ENCODE data around the gene MT1E.
A peak's percentile ranks its signal among the peaks of the same experiment; 100 is the strongest.

The MT1E gene

DNA sequence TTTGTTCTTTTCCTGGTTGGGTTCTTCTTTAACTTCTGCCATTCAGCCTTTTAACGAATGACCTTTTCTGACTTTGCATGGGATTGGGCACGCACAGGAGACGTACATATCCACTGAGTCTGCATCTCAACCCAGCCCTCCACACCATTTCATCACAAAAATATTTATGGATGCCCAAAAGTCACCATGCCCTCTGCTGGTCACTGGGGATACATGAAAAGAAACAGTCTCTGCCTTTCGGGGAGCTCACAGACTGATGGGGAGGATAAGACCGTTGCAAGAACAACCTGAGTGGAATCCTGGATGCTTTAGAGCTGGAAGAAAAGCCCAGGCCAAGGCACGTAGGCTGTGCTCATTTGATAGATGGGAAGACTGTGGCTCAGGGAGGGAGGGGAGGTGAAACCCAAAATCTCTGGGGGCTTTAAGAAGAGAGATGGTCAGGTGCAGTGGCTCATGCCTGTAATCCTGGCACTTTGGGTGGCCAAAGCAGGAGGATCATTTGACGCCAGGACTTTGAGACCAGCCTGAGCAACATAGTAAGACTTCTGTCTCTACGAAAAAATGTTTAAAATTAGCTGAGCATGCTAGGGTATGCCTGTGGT, 25.1 kb upstream of the MT1E start:
- TF ChIP-seq, protein P1, sequence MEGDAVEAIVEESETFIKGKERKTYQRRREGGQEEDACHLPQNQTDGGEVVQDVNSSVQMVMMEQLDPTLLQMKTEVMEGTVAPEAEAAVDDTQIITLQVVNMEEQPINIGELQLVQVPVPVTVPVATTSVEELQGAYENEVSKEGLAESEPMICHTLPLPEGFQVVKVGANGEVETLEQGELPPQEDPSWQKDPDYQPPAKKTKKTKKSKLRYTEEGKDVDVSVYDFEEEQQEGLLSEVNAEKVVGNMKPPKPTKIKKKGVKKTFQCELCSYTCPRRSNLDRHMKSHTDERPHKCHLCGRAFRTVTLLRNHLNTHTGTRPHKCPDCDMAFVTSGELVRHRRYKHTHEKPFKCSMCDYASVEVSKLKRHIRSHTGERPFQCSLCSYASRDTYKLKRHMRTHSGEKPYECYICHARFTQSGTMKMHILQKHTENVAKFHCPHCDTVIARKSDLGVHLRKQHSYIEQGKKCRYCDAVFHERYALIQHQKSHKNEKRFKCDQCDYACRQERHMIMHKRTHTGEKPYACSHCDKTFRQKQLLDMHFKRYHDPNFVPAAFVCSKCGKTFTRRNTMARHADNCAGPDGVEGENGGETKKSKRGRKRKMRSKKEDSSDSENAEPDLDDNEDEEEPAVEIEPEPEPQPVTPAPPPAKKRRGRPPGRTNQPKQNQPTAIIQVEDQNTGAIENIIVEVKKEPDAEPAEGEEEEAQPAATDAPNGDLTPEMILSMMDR (IDR thresholded peaks at IDR 0.05; ENCODE audit: low read depth, low read length, missing control alignments) = peak; percentile 83
- DNase-seq (ENCODE audit: low read depth) = no peak

DNA sequence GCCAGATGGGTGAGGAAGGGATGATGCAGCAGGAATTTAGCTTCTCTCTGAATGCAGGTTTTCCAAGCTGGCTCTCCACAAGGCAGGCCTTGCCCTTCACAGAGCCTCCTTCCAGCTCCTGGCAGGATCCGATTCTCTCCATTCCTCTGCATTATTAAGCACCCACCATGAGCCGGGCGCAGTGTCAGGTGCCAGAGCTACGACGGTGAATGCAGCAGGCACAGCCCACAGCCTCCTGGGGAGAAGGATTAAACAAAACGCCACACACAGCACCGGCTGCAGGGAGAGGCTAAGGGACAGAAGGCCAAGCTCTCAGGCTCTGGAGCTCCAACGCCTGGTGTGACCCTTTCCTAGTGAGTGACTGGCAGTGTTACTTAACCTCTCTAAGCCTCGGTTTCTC, 24.3 kb upstream of the MT1E start:
- in situ Hi-C loops (cut with HindIII; ENCODE audit: low sequenced_read_pairs) = no loop called here
- TF ChIP-seq, protein P1 (IDR thresholded peaks at IDR 0.05; ENCODE audit: low read depth, low read length, missing control alignments) = no peak
- no peak overlapping the region for H3K4me3 ChIP-seq (ENCODE audit: low read depth, low read length)
- DNase-seq (ENCODE audit: low read depth) = no peak

More for the DNA sequence above, 25.1 kb upstream of the MT1E start:
- in situ Hi-C loops (cut with HindIII; ENCODE audit: low sequenced_read_pairs) = no loop called here
- H3K4me3 ChIP-seq (ENCODE audit: low read depth, low read length) = no peak overlapping the region

DNA sequence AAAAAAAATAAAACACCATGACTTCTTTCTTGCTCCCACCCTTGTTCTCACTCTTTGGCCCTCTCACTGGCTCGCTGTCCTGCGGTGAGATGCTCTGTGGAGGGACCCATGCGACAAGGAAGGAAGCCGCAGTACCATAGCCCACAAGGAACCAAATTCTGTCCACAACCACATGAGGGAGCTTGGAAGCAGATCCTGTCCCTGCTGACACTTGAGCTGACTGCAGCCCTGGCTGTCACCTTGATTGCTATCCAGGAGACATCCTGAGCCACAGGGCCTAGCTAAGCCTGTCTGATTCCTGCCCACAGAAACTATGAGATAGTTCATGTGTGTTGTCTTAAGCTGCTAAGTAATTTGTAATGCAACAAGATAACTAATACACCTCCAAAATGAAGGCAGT, 22.0 kb upstream of the MT1E start:
- DNase-seq (ENCODE audit: low read depth) = no peak
- no peak overlapping the region for H3K4me3 ChIP-seq (ENCODE audit: low read depth, low read length)
- TF ChIP-seq, protein P1 (IDR thresholded peaks at IDR 0.05; ENCODE audit: low read depth, low read length, missing control alignments) = peak; percentile 48
- in situ Hi-C loops (cut with HindIII; ENCODE audit: low sequenced_read_pairs) = no loop called here

DNA sequence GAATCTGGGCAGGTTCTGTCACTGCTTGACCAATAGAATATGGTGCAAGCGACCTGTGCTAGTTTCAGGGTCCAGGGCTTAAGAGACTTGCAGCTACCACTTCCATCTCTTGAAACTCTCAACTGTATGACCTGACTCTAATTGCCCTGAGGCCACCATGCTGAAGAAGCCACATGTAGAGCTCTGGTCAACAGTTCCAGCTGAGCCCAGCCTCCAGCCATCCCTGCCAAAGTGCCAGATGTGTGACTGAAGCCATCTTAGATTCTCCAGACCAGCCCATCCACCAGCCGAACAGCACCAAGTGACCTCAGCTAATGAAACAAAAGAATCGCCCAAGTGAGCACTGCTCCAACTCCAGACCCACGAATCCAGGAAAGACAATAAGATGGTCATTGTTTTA, 20.6 kb upstream of the MT1E start:
- in situ Hi-C loops (cut with HindIII; ENCODE audit: low sequenced_read_pairs) = no loop called here
- no peak overlapping the region for H3K4me3 ChIP-seq (ENCODE audit: low read depth, low read length)
- TF ChIP-seq, protein P1 (IDR thresholded peaks at IDR 0.05; ENCODE audit: low read depth, low read length, missing control alignments) = no peak
- no peak for DNase-seq (ENCODE audit: low read depth)

DNA sequence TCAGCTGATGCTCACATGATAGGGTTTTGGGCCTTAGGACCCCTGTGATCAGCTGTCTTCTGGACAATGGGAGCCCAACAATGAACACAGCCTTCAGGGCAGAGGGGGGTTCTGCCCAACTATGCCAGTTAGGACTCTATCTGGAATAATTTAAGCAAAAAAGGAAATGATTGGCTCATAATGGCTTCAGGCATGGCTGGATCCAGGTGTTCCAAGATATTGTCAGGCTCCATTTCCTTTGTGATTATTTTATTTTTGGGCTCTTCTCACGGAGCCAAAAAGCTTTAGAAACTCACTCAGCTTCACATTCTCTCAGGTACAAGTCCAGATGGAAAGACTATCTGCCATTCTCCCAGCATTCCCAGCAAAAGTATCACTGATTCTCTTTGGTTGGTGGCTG, 20.1 kb upstream of the MT1E start:
- no peak for DNase-seq (ENCODE audit: low read depth)
- TF ChIP-seq, protein P1 (IDR thresholded peaks at IDR 0.05; ENCODE audit: low read depth, low read length, missing control alignments) = no peak
- no peak overlapping the region for H3K4me3 ChIP-seq (ENCODE audit: low read depth, low read length)
- in situ Hi-C loops (cut with HindIII; ENCODE audit: low sequenced_read_pairs) = no loop called here

DNA sequence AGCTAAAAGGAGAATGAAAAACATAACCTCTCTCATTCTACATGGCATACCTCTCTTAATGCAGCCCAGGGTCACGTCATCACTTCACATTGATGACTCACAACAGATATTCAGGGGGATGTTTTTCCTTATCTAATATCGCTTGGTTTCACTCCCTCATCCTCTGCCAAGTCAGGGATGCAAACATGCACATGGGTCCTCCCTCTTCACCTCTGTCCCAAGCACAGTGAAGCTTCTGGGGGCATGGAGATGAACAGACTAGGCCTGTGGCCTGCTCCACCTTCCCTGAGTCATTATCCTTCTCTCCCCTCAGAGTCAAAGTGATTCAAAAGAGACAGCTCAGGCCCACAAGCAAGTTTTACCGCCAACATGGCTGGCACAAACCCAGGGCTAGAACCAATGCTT, 19.5 kb upstream of the MT1E start:
- no peak overlapping the region for H3K4me3 ChIP-seq (ENCODE audit: low read depth, low read length)
- in situ Hi-C loops (cut with HindIII; ENCODE audit: low sequenced_read_pairs) = no loop called here
- DNase-seq (ENCODE audit: low read depth) = no peak
- TF ChIP-seq, protein P1 (IDR thresholded peaks at IDR 0.05; ENCODE audit: low read depth, low read length, missing control alignments) = no peak

Measured in astrocyte of the cerebellum (primary cell).